Measurements from ENCODE around the gene SLC6A3.

The SLC6A3 gene

GRCh38 chr5:1445689-1446601 lies 705 bp upstream of the SLC6A3 start:
- Mint-ChIP-seq H3K27ac (no peak overlapping the region), H3K4me1 (peaks cover 5% of the 10 kb centered on the region), H3K9me3 (no peaks in the 10 kb centered on the region), H3K36me3 (no peaks in the 10 kb centered on the region), H3K27me3 (peaks cover 27% of the 10 kb centered on the region), H3K4me3 (peak overlapping the region; percentile 21)
- no peak for ATAC-seq (ENCODE audit: low read depth)
- no peak for DNase-seq (ENCODE audit: low spot score in 2 of 2)

DNA sequence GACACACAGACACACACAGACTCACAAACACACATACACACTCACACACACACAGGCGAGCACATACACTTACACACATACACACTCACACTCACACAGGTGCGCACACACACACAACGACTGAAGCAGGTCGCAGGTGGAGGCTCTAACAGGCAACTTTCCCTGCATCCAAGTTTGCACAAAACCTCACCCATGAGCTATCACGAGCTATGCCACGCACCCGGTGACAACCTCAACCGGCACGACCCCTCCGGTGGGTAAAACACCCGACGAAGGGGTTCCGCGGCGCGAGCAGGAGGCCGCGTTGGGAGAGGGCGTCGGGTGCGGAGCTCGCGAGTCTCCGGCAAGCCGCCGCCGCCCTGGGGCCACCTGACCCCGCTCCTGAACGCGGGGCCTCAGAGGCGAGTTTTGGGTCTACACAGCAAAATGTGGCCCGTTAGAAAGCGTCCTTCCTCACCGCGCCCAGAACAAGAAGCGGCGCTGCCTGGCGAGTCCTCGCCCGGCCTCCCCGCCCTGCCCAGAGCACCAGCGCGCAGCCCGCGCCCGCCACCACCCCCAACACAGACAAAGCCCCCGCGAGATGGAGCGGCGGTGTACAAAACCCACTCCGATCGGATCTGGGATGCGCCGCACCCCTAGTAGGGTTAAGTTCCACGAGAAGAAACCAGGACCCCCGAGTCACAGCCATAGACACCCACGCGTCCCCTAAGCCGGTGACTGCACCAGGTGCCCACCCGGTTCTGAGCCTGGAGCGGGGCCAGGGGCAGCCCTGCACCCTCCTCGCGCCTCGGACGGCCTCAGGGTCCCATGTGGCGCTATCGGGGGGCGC lies 665 bp downstream of the SLC6A3 start:
- DNase-seq (ENCODE audit: low spot score in 2 of 2), result no peak
- Mint-ChIP-seq H3K27ac (no peak overlapping the region), H3K4me3 (peak overlapping the region; percentile 50), H3K4me1 (peaks cover 5% of the 10 kb centered on the region), H3K36me3 (peaks cover 4% of the 10 kb centered on the region), H3K27me3 (peaks cover 36% of the 10 kb centered on the region), H3K9me3 (peaks cover 6% of the 10 kb centered on the region)
- no peak for ATAC-seq (ENCODE audit: low read depth)

GRCh38 chr5:1443991-1444360 lies 1.3 kb downstream of the SLC6A3 start:
- Mint-ChIP-seq H3K9me3 (peaks cover 6% of the 10 kb centered on the region), H3K4me1 (peaks cover 5% of the 10 kb centered on the region), H3K36me3 (peaks cover 4% of the 10 kb centered on the region), H3K27me3 (peaks cover 37% of the 10 kb centered on the region), H3K4me3 (peak overlapping the region; percentile 50), H3K27ac (no peak overlapping the region)
- ATAC-seq (ENCODE audit: low read depth), result peak; percentile 29
- DNase-seq (ENCODE audit: low spot score in 2 of 2), result no peak

DNA sequence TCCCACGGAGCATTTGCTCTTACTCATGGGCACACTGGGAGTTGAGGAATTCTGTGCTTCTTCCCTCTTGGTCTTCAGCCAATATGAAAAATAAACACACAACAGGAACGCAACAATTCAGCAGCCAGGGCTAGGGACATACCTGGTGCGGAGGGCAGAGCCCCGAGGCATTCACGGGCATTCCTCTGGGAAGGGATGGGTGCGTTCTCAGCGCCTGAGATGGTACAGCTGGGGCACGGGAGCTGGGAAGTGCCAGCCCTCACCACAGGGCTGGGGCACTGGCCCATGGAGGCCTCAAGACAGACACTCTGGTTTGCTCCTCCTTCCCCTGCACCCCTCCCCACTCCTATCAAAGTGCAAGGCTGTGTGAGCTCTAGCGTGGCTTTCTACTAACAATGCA lies 2.1 kb downstream of the SLC6A3 start:
- Mint-ChIP-seq H3K27me3 (peaks cover 39% of the 10 kb centered on the region), H3K9me3 (peaks cover 6% of the 10 kb centered on the region), H3K4me3 (no peak overlapping the region), H3K4me1 (peaks cover 5% of the 10 kb centered on the region), H3K36me3 (peaks cover 4% of the 10 kb centered on the region), H3K27ac (no peak overlapping the region)
- DNase-seq (ENCODE audit: low spot score in 2 of 2), result no peak
- ATAC-seq (ENCODE audit: low read depth), result no peak

- Mint-ChIP-seq H3K4me3 (no peak overlapping the region), H3K36me3 (peaks cover 4% of the 10 kb centered on the region), H3K27ac (no peak overlapping the region), H3K4me1 (peaks cover 5% of the 10 kb centered on the region), H3K9me3 (peaks cover 6% of the 10 kb centered on the region), H3K27me3 (peaks cover 39% of the 10 kb centered on the region)
- ATAC-seq (ENCODE audit: low read depth), result no peak
- DNase-seq (ENCODE audit: low spot score in 2 of 2), result no peak
Measured at GRCh38 chr5:1442222-1443145, 2.8 kb downstream of the SLC6A3 start.

- Mint-ChIP-seq H3K4me3 (no peak overlapping the region), H3K36me3 (peaks cover 6% of the 10 kb centered on the region), H3K9me3 (peaks cover 6% of the 10 kb centered on the region), H3K27ac (no peak overlapping the region), H3K4me1 (peaks cover 5% of the 10 kb centered on the region), H3K27me3 (peaks cover 39% of the 10 kb centered on the region)
- ATAC-seq (ENCODE audit: low read depth), result no peak
- no peak for DNase-seq (ENCODE audit: low spot score in 2 of 2)
Measured at GRCh38 chr5:1441166-1441865, 3.9 kb downstream of the SLC6A3 start.

DNA sequence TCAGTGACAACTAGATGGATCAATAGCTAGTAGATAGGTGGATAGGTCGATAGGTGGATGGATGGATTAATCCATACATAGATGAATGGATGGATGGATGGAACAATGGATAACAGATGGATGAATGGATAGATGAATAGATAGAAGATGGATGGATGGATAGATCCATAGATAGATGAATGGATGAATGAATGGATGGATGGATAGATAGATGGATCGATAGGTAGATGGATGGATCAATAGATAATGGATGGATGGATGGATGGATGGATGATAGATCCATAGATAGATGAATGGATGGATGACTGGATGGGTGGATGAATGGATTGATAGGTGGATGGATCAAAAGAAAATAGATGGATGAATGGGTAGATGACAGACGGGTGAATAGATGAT lies 5.1 kb downstream of the SLC6A3 start:
- Mint-ChIP-seq H3K27me3 (peaks cover 38% of the 10 kb centered on the region), H3K4me1 (peaks cover 5% of the 10 kb centered on the region), H3K36me3 (peaks cover 6% of the 10 kb centered on the region), H3K9me3 (peaks cover 6% of the 10 kb centered on the region), H3K4me3 (no peak overlapping the region), H3K27ac (no peak overlapping the region)
- DNase-seq (ENCODE audit: low spot score in 2 of 2) (no peak), ATAC-seq (ENCODE audit: low read depth) (no peak)

- Mint-ChIP-seq H3K9me3 (peaks cover 6% of the 10 kb centered on the region), H3K4me3 (no peak overlapping the region), H3K36me3 (peaks cover 6% of the 10 kb centered on the region), H3K27ac (no peak overlapping the region), H3K4me1 (peaks cover 5% of the 10 kb centered on the region), H3K27me3 (peaks cover 36% of the 10 kb centered on the region)
- DNase-seq (ENCODE audit: low spot score in 2 of 2) (no peak), ATAC-seq (ENCODE audit: low read depth) (no peak)
Measured at GRCh38 chr5:1439388-1440097, 5.7 kb downstream of the SLC6A3 start.

GRCh38 chr5:1438871-1439270 lies 6.4 kb downstream of the SLC6A3 start:
- Mint-ChIP-seq H3K9me3 (peaks cover 6% of the 10 kb centered on the region), H3K4me1 (peaks cover under 1% of the 10 kb centered on the region), H3K4me3 (no peak overlapping the region), H3K36me3 (peaks cover 6% of the 10 kb centered on the region), H3K27me3 (peaks cover 31% of the 10 kb centered on the region), H3K27ac (no peak overlapping the region)
- DNase-seq (ENCODE audit: low spot score in 2 of 2) (no peak), ATAC-seq (ENCODE audit: low read depth) (no peak)

- Mint-ChIP-seq H3K4me1 (no peaks in the 10 kb centered on the region), H3K27me3 (peaks cover 32% of the 10 kb centered on the region), H3K27ac (no peak overlapping the region), H3K9me3 (peaks cover 9% of the 10 kb centered on the region), H3K36me3 (peaks cover 6% of the 10 kb centered on the region), H3K4me3 (no peak overlapping the region)
- ATAC-seq (ENCODE audit: low read depth), result no peak
- DNase-seq (ENCODE audit: low spot score in 2 of 2), result no peak
Measured at GRCh38 chr5:1437876-1438559, 7.2 kb downstream of the SLC6A3 start.

DNA sequence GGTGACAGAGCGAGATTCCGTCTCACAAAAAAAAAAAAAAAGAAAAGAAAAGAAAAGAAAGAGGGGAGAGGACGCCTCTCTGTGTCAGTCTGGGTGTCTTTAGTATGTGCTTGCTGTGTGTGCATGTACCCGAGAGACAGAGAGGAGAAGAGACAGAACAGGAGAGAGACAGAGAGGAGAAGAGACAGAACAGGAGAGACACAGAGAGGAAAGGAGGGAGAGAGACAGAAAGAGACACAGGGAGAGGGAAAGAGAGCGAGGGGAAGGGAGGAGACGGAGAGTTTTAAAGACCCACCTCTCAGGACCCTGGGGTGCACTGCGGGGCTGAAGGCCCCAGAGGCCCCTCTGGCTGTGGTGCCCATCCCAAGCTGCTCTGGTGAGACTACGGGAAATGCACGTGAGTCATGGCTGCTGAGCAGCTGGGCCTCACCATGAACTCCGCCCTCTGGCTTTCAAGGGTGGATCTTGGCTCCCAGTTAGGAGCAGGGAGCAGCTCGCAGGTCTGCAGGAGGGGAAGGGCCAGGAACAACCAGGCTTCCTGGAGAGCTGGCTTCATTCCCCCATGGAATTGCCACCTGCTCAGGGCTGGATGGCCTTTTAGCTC lies 7.9 kb downstream of the SLC6A3 start:
- Mint-ChIP-seq H3K27me3 (peaks cover 30% of the 10 kb centered on the region), H3K27ac (no peak overlapping the region)
- no peak for DNase-seq (ENCODE audit: low spot score in 2 of 2)

GRCh38 chr5:1436681-1437080 lies 8.6 kb downstream of the SLC6A3 start:
- Mint-ChIP-seq H3K4me1 (no peaks in the 10 kb centered on the region), H3K27me3 (peaks cover 28% of the 10 kb centered on the region), H3K36me3 (peaks cover 6% of the 10 kb centered on the region), H3K9me3 (peaks cover 9% of the 10 kb centered on the region), H3K27ac (no peak overlapping the region), H3K4me3 (no peak overlapping the region)
- DNase-seq (ENCODE audit: low spot score in 2 of 2), result no peak
- no peak for ATAC-seq (ENCODE audit: low read depth)

More for the DNA sequence above, 7.9 kb downstream of the SLC6A3 start:
- peaks cover 9% of the 10 kb centered on the region for H3K9me3 Mint-ChIP-seq
- ATAC-seq (ENCODE audit: low read depth), result no peak
- H3K4me1 Mint-ChIP-seq, result no peaks in the 10 kb centered on the region
- no peak overlapping the region for H3K4me3 Mint-ChIP-seq
- peaks cover 6% of the 10 kb centered on the region for H3K36me3 Mint-ChIP-seq

All from memory B cell (primary cell).